ENCODE measurements around the gene LRRC25.
A peak's percentile ranks its signal among the peaks of the same experiment; 100 is the strongest.
"Not testable (repeated sequence)": the region's sequence is repeated elsewhere in the genome, so short reads cannot be mapped to it uniquely, and the experiment has no call there.

Gene LRRC25

GRCh38 chr19:18408053-18408476 lies 10.6 kb upstream of the LRRC25 start:
- H3K4me3 ChIP-seq (ENCODE audit: low read depth, low read length) = no peak overlapping the region
- DNase-seq (ENCODE audit: low read depth) = peak; percentile 56
- peak; percentile 72 for TF ChIP-seq CTCF (IDR thresholded peaks at IDR 0.05; ENCODE audit: low read depth, low read length, missing control alignments)

- no peak for DNase-seq (ENCODE audit: low read depth)
- no peak for TF ChIP-seq CTCF (IDR thresholded peaks at IDR 0.05; ENCODE audit: low read depth, low read length, missing control alignments)
- no peak overlapping the region for H3K4me3 ChIP-seq (ENCODE audit: low read depth, low read length)
These were observed 9.3 kb upstream of the LRRC25 start for GRCh38 chr19:18406749-18407148.

DNA sequence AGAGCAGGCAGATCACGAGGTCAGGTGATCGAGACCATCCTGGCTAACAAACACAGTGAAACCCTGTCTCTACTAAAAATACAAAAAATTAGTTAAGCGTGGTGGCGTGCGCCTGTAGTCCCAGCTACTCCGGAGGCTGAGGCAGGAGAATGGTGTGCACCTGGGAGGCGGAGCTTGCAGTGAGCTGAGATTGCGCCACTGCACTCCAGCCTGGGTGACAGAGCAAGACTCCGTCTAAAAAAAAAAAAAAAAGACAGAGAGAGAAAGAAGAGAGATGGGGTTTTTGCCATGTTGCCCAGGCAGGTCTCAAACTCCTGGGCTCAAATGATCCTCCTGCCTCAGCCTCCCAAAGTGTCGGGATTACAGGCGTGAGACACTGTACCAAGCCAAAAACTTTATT lies 8.3 kb upstream of the LRRC25 start:
- not testable (repeated sequence) for DNase-seq (ENCODE audit: low read depth); H3K4me3 ChIP-seq (ENCODE audit: low read depth, low read length)

- DNase-seq (ENCODE audit: low read depth); H3K4me3 ChIP-seq (ENCODE audit: low read depth, low read length): not testable (repeated sequence)
These were observed 5.2 kb upstream of the LRRC25 start for GRCh38 chr19:18402455-18403248.

- peak; percentile 42 for TF ChIP-seq CTCF (IDR thresholded peaks at IDR 0.05; ENCODE audit: low read depth, low read length, missing control alignments)
- H3K4me3 ChIP-seq (ENCODE audit: low read depth, low read length) = no peak overlapping the region
- DNase-seq (ENCODE audit: low read depth) = no peak
These were observed 4.2 kb upstream of the LRRC25 start for GRCh38 chr19:18401580-18402112.

- no peak for TF ChIP-seq CTCF (IDR thresholded peaks at IDR 0.05; ENCODE audit: low read depth, low read length, missing control alignments)
- DNase-seq (ENCODE audit: low read depth) = no peak
- no peak overlapping the region for H3K4me3 ChIP-seq (ENCODE audit: low read depth, low read length)
These were observed 1.6 kb upstream of the LRRC25 start for GRCh38 chr19:18399008-18399407.

- peak overlapping the region; percentile 41; the same call in 1 of the 2 replicates for H3K4me3 ChIP-seq (ENCODE audit: low read depth, low read length)
- no peak for DNase-seq (ENCODE audit: low read depth)
- TF ChIP-seq CTCF (IDR thresholded peaks at IDR 0.05; ENCODE audit: low read depth, low read length, missing control alignments) = no peak
These were observed 766 bp downstream of the LRRC25 start for GRCh38 chr19:18396471-18397241.
